GM19328 (cell line): ENCODE results near the gene EXOC6B.

Source experiments
- ATAC-seq: cut with Tn5 transposase; IDR thresholded peaks from one replicate; pipeline ENCODE4 v1.9.1; 2021; ENCODE audit warnings: mild to moderate bottlenecking, moderate library complexity; ENCODE audit not compliant: unreplicated experiment

The EXOC6B gene

DNA sequence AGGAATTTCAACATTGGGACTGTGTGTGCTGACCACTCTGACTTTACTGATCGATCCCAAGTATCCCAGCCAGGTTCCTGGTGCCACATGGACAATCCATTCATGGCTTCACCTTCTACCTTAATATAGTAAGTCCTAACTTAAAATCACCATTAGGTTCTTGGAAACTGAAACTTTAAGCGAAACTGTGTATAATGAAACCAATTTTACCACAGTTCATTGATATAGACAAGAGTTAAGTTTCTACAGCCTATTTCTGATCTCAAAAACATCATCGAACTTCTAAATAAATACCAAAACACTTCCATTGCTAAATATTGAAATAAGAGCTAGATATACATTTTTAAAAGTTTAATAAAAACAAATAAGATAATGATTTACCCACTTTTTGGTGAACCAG, 4.4 kb upstream of the EXOC6B start:
- no peak for ATAC-seq

DNA sequence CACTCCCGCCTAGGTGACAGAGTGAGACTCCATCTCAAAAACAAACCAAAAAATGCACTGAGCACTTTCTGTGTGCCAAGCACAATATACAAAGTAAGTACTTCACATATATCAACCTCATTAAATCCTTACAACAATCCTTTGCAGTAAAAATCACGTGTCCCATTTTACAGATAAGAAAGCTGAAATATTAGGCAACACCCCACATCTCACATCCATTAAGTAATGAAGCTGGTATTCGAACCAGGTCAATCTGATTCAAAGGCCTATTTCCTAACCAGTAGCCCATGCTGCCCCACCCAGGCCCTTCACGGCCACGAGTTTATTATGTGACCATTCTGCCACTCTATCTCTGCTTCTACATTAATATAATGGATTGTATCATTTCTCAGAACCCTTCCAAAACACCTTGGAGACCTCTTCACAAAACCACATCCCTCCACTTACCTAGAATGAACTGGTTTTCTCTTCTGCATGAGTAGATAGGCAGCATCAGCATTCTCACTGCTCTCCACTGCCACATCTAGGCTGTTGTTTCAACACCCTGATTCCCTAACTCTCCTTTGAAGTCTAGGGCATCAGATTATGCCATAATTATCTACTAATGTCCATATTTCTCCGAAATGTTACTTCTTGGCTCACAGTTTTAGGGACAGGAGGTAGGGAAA, 3.1 kb upstream of the EXOC6B start:
- no peak for ATAC-seq

DNA sequence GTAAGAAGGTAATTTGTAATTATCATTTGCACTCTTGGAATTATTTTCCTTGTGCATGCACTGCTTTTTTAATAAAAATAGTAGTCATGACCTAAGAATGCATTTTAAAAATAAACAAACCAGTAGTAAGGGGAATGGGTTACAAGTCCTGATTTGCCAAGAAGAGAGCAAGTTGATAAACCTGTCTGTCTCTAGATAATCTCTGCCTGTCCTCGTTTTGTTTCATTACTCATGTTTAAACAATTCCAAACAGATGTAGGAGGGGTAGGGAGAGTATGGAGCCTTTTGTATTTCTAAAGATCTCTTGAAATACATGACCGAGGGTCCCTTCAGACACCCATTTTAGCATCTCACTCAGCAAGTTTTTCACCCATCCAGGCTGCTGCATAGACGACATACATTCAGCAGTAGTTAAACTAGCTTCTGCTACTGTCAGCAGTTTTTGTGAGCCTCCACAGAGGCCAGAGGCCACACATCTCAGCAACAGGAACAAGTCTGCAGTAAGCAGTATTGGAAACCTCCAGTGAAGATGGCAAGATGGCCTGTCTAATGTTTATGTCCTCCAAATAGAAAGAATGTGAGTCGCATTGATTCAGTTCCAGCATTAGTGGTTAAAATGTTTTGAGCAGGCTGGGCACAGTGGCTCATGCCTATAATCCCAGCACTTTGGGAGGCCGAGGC, 2.3 kb upstream of the EXOC6B start:
- no peak for ATAC-seq

DNA sequence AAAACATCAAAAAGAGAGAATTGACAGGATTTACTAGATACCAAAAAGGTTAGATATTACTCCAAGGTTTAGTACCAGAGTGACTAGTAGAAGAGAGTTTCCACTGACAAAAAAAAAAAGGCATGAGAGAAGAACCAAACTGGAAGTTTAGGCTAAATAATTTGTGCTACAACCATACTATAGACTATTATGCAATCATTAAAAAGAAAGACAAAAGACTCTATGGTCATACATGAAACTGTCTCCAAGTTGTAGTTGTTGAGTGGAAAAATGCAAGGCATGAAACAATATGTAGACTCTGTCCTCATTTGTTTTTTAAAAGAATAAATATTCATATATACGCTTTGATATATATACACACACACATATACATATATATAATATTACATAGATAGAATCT, 1.7 kb upstream of the EXOC6B start:
- no peak for ATAC-seq

DNA sequence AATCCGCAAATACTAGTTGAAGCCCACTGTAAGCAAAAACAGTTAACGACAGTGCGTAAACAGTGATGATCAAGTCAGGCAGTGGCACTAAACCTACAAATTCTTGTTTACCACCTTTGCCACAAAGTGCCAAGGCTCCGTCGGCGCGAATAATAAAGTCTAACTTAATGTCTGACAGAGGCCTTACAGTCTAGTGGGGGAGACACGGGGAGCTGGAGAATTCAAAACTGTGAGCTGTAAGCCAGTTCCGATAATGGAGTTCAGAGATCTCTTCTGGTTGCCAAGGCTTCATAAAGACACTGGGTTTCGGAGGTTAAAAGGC, 284 bp upstream of the EXOC6B start:
- ATAC-seq, result no peak

DNA sequence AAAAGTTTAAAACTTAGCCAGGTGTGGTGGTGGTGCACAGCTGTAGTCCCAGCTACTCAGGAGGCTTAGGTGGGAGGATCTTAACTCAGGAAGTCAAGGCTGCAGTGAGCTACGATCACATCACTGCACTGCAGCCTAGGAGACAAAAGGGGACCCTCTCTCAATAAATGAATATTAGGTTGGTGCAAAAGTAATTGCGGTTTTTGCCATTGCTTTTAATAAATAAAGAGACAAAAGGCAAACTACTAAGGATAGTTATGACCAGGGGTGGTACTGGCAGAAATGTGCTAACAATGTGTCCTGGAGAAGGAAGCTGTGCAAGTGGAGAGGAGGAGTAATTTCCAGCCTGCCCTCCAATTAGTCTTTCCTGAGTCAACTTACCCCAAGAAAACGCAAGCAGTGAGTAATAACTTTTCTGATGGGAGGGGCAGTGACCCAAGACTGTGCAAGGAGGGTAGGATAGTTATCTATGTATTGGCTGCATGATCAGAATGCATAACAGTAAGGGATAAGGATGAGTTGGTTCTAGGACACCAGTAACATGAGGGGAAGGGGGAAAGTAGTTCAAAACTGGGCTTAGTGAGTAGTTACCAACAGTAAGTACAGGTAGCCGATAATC, 1.5 kb downstream of the EXOC6B start:
- ATAC-seq, result no peak

DNA sequence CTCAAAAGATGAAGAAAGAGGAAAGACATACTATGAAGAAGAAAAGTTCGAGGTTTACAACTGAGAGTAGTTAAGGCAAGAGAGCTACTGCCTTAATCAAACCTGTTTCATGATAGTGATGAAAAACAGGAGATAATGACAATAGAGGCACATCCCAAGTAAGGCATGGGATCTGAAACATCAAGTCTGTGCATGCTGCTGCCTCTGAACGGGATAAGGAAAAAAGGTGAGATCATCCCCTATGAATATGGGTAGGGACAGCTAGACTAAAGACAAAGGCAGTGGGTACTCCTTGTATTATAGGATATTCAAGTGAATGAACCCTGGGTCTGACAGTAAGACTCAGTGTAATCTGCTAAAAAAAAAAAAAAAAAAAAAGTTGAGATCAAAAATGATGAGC, 3.0 kb downstream of the EXOC6B start:
- no peak for ATAC-seq

DNA sequence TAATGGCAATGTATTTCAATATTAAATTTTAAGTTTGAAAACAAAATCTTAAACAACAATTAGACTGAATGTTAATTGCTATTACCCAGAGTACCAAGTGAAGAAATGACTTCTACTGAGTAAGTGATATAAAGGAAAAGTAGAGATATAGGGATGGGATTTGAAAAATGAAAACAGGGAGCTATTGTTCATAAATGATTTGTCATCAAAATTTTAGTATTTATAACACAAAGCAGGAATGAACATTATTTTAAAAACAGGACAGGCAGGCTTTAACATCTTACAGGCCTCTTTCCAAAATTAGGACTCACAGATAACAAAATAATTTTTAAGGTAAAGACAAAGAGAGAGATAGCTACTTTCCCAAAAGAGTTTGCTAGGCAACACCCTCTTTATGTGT, 3.9 kb downstream of the EXOC6B start:
- ATAC-seq, result no peak

DNA sequence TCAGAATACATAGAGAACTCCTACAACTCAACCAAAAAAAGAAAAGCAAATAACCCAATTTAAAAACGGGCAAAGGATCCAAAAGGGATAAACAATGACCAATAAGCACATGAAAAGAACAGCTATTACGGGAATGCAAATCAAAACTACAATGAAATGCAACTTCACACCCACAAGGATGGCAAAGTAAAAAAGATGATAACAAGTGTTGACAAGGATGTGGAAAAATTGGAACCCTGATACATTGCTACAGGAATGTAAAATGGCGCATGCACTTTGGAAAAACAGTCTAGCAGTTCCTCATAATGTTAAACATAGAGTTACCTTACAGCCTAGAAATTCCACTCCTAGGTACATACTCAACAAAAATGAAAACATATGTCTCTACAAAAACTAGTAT, 4.7 kb downstream of the EXOC6B start:
- ATAC-seq, result no peak

DNA sequence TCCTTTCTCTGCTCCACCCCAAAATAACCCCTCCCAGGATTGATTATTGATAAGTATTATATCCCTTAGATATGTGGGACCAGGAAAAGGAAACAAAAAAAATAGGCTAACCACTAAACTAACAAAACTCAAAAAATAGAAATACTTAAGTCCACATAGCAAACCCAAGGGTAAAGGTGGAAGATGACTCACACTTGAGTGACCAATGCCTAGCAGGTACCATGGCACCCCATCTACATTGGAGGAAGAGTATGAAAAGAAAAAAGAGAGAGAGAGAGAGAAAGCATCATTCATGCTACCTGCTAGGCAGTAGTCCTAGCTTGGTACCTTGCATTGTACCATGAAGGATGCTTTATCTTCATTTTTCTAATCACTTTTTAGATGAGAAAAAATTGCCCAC, 6.3 kb downstream of the EXOC6B start:
- no peak for ATAC-seq

DNA sequence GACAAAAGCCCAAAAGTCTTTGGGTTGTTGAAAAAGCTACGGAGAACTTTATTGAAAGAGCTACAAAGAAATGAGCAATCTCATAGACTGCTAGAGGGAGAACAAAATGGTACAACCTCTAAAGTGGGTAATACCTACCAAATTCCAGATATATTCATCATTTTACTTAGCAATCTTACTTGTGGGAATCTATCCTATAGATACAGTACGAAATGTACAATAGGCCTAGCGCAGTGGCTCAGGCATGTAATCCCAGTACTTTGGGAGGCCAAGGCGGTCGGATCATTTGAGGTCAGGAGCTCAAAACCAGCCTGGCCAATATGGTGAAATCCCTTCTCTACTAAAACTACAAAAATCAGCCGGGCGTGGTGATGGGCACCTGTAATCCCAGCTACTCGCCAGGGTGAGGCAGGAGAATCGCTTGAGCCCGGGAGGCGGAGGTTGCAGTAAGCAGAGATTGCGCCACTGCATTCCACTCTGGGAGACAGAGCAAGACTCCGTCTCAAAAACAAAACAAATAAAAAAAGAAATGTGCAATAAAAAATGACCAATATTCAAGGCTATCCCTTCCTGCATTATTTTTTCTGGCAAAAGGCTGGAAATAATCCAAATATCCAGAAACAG, 10.1 kb downstream of the EXOC6B start:
- ATAC-seq, result no peak

DNA sequence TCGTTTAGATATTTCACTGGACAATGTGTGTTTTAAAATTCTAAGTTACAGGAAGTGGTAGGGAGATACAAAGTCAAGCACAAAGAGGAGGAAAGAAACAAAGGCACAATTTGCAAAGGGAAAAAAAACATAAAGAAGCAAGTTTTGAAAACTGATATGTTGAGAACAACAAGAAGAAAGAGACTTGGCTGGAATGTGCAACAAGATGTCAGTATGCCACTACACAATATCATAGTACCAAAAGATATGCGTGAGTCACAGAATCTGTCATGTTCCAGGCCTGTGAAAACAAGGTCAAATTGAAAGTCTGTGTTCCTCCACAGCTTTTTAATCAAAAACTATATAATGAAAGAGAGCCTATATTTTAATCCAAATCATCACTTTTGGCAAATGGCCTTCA, 12.0 kb downstream of the EXOC6B start:
- no peak for ATAC-seq

DNA sequence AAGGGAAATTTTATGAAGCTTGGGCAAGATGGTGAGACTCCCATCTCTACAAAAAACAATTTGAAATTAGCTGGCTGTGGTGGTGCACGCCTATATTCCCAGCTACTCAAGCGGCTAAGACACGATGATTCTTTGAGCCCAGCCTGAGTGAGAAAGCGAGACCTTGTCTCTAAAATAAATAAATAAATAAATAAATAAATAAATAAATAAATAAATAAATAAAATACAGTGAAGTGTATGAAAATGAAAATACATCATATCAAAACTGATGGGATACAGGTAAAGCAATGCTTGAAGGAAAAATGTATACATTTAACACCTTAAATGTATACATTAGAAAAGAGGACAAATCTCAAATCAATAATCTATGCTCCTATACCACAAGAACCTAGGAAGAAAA, 15.7 kb downstream of the EXOC6B start:
- ATAC-seq, result no peak

DNA sequence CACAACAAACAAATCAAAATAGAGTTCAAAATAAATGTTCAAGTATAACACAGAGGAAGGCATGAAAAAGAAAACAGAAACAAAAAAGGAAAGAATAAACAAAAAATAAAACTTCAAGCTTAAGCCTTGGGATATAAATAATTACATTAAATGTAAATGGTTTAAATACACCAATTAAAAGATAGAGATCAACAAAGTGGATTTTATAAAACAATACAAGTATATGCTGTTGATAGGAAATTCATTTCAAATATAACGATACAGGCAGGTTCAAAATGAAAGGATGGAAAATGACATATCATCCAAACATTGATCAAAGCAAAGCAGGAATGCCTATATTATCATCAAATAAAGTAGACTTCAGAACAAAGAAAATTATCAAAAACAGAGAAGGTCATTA, 16.7 kb downstream of the EXOC6B start:
- no peak for ATAC-seq

DNA sequence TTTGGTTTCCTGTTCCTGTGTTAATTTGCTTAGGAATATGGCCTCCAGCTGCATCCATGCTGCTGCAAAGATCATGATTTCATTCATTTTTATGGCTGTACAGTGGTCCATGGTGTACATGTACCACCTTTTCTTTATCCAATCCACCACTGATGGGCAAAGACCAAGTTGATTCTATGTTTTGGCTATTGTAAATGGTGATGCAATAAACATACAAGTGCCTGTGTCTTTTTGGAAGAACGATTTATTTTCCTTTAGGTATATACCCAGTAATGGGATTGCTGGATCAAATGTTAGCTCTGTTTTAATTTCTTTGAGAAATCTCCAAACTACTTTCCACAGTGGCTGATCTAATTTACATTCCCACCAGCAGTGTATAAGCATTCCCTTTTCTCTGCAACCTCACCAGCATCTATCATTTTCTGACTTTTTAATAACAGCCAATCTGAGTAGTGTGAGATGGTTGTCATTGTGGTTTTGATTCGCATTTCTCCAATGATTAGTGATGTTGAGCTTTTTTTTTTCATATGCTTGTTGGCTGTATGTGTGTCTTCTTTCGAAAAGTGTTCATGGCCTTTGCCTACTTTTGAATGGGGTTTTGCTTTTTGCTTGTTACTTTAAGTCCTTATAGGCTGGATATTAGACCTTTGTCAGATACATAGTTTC, 19.4 kb downstream of the EXOC6B start:
- ATAC-seq, result no peak

DNA sequence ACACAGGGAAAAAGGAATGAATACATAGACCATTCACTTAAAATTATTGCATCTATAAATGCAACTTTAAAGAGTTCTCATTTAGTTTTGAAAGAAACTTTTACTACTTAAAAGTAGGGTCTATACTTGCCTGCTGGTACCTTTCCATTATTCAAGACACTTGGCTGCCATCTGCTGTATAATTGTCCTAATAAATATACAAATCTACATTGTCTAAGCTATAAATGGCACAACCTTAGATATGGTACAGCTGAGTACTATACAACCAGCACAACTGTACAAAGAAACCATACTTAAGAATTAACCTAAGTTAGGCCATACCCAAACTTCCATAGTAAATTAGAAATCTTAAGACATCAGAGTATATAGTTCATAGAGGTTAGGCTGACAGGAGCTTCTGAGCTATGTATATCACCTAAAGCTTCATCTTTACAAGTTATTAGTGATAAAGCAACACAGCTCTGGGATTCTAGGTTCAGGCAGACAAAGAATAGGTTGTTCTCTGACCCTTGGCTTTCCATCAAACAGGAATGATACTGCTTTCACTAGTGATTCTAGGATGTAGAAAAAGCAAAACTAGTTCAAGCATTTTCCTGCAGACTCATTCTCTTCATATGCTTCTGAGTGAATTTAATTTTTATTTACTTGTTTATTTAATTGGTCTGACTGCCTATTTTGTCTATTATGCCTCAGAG, 22.1 kb downstream of the EXOC6B start:
- no peak for ATAC-seq

DNA sequence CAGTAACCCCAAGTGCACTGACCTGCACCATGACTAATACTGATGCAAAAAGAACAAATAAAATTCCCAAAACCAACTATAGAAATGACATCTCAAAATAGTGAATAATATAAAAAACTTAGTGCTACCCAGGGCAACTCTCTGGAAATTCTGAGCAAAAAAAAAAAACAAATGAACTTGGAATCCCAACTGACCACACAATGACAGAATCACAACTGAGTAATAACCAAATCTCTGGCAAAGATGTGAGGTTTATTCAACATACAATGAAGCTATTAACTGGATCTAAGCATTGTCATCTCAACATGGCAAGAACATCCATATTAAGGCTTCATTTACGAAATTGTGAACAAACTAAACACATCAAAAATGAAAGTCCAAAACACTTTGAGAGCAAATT, 22.7 kb downstream of the EXOC6B start:
- ATAC-seq, result no peak

DNA sequence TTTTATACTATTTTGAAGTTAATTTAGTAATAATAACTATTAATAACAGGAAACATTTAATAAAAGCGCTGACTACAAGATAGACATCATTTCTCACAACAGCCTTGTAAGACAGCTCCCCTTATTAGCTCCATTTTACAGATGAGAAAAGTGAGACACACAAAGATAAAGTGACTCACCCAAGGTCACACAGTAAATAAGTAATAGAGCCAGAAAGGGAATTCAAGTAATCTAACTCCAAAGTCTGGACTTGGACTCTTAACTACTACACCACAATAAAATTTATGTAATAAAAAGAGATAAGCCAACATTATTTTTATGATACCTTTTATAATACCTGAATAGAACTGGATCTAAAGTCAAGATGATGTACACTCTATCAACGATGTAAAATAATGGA, 25.3 kb downstream of the EXOC6B start:
- ATAC-seq, result no peak

DNA sequence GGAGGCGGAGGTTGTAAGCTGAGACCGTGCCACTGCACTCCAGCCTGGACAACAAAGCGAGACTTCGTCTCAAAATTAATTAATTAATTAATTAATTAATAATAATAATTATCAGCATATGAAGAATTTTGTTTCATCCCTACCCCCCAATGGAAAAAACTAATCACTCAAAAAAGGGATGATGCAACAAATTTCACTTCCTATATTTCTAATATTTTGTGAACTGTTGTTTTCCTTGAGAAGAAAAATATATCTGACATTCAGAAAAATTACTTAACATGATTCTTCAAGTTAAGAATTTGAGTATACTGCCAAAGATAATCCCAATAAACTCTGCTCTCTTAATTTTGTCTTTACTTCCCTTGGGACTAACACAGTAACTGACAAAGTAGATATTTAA, 28.1 kb downstream of the EXOC6B start:
- no peak for ATAC-seq

DNA sequence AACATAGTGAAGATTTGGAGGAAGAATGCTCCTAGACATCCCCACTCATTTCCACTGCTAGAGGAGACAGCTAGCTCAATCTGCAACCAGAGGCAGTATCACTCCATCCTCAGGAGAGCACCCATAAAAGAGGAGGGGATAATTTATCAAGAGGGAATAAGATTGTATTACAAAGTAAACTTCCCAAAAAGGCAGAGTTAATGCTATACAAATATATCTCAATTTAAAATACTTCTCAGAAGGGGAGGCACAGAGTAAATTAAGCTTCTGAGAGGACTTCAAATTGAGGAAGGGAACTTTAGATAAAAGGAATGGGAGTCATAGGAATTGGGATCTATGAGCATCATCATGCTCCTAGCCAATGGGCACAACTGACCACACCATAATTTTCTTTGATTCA, 29.1 kb downstream of the EXOC6B start:
- no peak for ATAC-seq

DNA sequence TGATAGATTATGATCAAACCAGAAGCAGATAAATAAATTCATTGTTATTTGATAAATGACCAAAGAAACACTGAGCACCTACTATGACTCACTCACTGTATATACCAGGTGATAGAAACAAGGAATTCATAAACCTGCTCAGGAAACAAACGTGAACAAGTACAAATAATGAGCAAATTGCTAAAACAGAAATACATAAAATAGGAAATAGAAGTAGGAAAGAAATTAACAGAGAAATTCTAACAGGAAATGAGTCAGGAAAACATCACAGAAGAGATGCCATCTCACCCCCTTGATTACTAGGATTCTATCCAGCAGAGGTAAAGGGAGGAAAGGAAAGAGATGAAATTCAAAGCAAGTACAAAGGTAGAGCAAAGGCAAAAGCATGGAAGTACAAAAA, 31.3 kb downstream of the EXOC6B start:
- ATAC-seq, result no peak
